Liver (tissue), 3 donors: ENCODE data around the gene PCGF2.

Experiments used
- FOXA1 ChIP-seq: IDR thresholded peaks from 2 replicates; pipeline ENCODE4 v1.6.1; 2016; ENCODE audit warnings: antibody characterized with exemption
- HNF4G ChIP-seq: IDR thresholded peaks from 2 replicates; pipeline ENCODE4 v1.6.1; 2016; ENCODE audit warnings: antibody characterized with exemption
- NR2F2 ChIP-seq: IDR thresholded peaks from 2 replicates; pipeline ENCODE4 v1.6.1; 2016; ENCODE audit warnings: antibody characterized with exemption
- RAD21 ChIP-seq, 2 donors: IDR thresholded peaks; 2 replicates each; pipeline ENCODE4 v1.6.1; 2016; ENCODE audit warnings: antibody characterized with exemption in 2 of 2, mild to moderate bottlenecking in 2 of 2
- TAF1 ChIP-seq: conservative IDR thresholded peaks from 2 replicates; pipeline ENCODE4 v1.6.1; 2016; ENCODE audit warnings: antibody characterized with exemption, mild to moderate bottlenecking
- YY1 ChIP-seq: IDR thresholded peaks from 2 replicates; pipeline ENCODE4 v1.6.1; 2016; ENCODE audit warnings: antibody characterized with exemption, mild to moderate bottlenecking
- TF ChIP-seq, protein P1 (sequence below): fragments of 150-350 bp; IDR thresholded peaks from 2 replicates; pipeline ENCODE4 v1.5.1; 2017; ENCODE audit warnings: improper control_type of control experiment, low read depth, low read length; ENCODE audit not compliant: missing input control
- TF ChIP-seq, protein P2 (sequence below): IDR thresholded peaks from 2 replicates; pipeline ENCODE4 v1.6.1; 2016; ENCODE audit warnings: antibody characterized with exemption, mild to moderate bottlenecking
- donor health status: healthy.
- donor health status: healthy.

DNA sequence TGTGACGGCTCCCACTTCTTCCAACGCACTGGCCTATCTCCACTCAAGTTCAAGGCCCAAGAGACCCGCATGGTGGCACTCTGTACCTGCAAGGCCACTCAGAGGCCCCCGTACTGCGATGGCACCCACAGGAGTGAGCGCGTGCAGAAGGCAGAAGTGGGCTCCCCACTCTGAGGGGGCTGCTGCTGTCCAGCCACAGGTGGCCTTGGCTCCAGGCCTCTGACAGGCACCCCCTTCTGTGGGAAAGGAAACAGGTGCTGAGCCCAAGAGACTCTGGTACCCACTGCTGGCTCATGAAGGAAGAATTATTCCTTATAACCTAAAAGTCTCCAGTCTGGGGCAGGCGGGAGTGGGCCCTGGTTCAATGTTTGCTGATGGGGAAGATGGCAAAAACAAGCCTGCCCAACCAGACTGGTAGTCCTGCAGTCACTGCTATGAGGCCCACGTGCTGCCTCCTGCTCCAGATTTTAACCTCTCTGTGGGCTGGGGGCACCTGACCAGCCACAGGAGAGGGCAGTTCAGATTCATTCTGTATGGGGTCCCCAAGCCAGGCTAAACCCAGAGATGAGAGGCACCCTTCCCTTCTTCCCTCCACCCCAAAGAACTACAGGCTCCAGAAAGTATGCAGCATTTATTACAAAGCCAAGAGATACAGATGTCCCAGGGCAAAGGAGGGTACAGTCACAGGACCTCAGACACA lies 14.7 kb downstream of the PCGF2 start:
- TF ChIP-seq, protein P1, sequence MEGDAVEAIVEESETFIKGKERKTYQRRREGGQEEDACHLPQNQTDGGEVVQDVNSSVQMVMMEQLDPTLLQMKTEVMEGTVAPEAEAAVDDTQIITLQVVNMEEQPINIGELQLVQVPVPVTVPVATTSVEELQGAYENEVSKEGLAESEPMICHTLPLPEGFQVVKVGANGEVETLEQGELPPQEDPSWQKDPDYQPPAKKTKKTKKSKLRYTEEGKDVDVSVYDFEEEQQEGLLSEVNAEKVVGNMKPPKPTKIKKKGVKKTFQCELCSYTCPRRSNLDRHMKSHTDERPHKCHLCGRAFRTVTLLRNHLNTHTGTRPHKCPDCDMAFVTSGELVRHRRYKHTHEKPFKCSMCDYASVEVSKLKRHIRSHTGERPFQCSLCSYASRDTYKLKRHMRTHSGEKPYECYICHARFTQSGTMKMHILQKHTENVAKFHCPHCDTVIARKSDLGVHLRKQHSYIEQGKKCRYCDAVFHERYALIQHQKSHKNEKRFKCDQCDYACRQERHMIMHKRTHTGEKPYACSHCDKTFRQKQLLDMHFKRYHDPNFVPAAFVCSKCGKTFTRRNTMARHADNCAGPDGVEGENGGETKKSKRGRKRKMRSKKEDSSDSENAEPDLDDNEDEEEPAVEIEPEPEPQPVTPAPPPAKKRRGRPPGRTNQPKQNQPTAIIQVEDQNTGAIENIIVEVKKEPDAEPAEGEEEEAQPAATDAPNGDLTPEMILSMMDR: no peak
- TF ChIP-seq HNF4G: no peak
- TF ChIP-seq, protein P2, sequence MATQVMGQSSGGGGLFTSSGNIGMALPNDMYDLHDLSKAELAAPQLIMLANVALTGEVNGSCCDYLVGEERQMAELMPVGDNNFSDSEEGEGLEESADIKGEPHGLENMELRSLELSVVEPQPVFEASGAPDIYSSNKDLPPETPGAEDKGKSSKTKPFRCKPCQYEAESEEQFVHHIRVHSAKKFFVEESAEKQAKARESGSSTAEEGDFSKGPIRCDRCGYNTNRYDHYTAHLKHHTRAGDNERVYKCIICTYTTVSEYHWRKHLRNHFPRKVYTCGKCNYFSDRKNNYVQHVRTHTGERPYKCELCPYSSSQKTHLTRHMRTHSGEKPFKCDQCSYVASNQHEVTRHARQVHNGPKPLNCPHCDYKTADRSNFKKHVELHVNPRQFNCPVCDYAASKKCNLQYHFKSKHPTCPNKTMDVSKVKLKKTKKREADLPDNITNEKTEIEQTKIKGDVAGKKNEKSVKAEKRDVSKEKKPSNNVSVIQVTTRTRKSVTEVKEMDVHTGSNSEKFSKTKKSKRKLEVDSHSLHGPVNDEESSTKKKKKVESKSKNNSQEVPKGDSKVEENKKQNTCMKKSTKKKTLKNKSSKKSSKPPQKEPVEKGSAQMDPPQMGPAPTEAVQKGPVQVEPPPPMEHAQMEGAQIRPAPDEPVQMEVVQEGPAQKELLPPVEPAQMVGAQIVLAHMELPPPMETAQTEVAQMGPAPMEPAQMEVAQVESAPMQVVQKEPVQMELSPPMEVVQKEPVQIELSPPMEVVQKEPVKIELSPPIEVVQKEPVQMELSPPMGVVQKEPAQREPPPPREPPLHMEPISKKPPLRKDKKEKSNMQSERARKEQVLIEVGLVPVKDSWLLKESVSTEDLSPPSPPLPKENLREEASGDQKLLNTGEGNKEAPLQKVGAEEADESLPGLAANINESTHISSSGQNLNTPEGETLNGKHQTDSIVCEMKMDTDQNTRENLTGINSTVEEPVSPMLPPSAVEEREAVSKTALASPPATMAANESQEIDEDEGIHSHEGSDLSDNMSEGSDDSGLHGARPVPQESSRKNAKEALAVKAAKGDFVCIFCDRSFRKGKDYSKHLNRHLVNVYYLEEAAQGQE: no peak
- no peak for TF ChIP-seq RAD21 (IDR thresholded peaks at IDR 0.05)
- no peak for TF ChIP-seq YY1
- no peak for TF ChIP-seq TAF1
- TF ChIP-seq NR2F2: no peak
- TF ChIP-seq FOXA1: no peak
